ENCODE measurements around the gene ZNF766.
A peak's percentile ranks its signal among the peaks of the same experiment; 100 is the strongest.

- peak; percentile 92 for TF ChIP-seq POLR2A (IDR thresholded peaks at IDR 0.05)
- peak in 1 of 3 donors; percentile 14 for TF ChIP-seq CTCF (IDR thresholded peaks at IDR 0.05)
Observed at GRCh38 chr19:52269338-52270261, at the start of gene ZNF766.

Data from breast epithelium (tissue), 3 donors.